ENCODE data around the gene JOSD1. TPM values are rescaled to one million over a fixed set of nuclear protein-coding genes. Genes with fewer than 3 reads are reported as not detected.

Gene JOSD1
- total and polyA plus RNA-seq, 2 of the 4 experiments (the other 2 are of a cell fraction), result 30.2 to 35.8 TPM

- no peak overlapping the region for H3K56ac ChIP-seq (ENCODE audit: extremely low read depth, insufficient read depth, low read length)
- H3K4me1 ChIP-seq (ENCODE audit: control insufficient read depth, insufficient read depth, low read length), result no peaks in the 10 kb centered on the region
- in situ Hi-C loops (cut with MboI; ENCODE audit: low sequenced_read_pairs), result no loop called here
- no peak overlapping the region for H2BK5ac ChIP-seq (ENCODE audit: low read depth, low read length, poor library complexity, severe bottlenecking)
- ChIA-PET POLR2A (ENCODE audit: unreplicated experiment) (no interaction called here), CTCF (no interaction called here)
- H3K79me1 ChIP-seq (ENCODE audit: low read depth in 1 of 2, low read length in 2 of 2), result peaks cover 9 to 40% of the 10 kb centered on the region in 2 experiments; a peak in 1 of 4 replicates
- intact Hi-C loops (cut with micrococcal nuclease), result no loop called here
- H2BK15ac ChIP-seq (ENCODE audit: low read depth, low read length), result no peak overlapping the region
- H2AK5ac ChIP-seq (ENCODE audit: low read depth, low read length), result no peak overlapping the region
- BruUV-seq (replicated peaks), result no TSS peak
- 100% methylated on average over 1 of the region's 10 CpGs; no CpG with 5 or more reads in 1 of the 2 experiments for WGBS, 2 experiments (ENCODE audit: extremely low coverage in 2 of 2, insufficient read length in 1 of 2)
- no peaks in the 10 kb centered on the region for H3K27me3 ChIP-seq (ENCODE audit: control insufficient read depth, insufficient read depth, low read length)
- H3K9me1 ChIP-seq (ENCODE audit: insufficient read depth, low read length), result peaks cover 4% of the 10 kb centered on the region; the same call in 1 of the 2 replicates
- no peak overlapping the region for H4K5ac ChIP-seq (ENCODE audit: low read depth, low read length)
- 0 out of 2 replicates have a peak, but pooled peaks cover 4% of the 10 kb centered on the region for H4K20me1 ChIP-seq (ENCODE audit: insufficient read depth, low read length)
- no peak for ATAC-seq (ENCODE audit: low read depth)
- H3K9ac ChIP-seq (ENCODE audit: low read depth, low read length), result no peak overlapping the region
- H2BK120ac ChIP-seq (ENCODE audit: low read depth, low read length), result no peak overlapping the region
- H2AFZ ChIP-seq (replicated peaks; ENCODE audit: low read length, poor library complexity), result no peak overlapping the region
- dilution Hi-C loops (cut with HindIII; ENCODE audit: low sequenced_read_pairs, unreplicated experiment), result no loop called here
- H4K91ac ChIP-seq (ENCODE audit: insufficient read depth, low read depth, low read length), result no peak overlapping the region
- no peak overlapping the region for H3K4me3 ChIP-seq (ENCODE audit: insufficient read depth, low read depth, low read length)
- H4K8ac ChIP-seq (ENCODE audit: low read depth in 2 of 2, low read length in 2 of 2), result no peak overlapping the region
- H3K4ac ChIP-seq (ENCODE audit: low read depth, low read length), result no peak overlapping the region
- no peak overlapping the region for H3K4me2 ChIP-seq (ENCODE audit: low read depth, low read length)
- H3K23ac ChIP-seq (ENCODE audit: low read depth, low read length), result no peak overlapping the region
- H3K9me3 ChIP-seq (ENCODE audit: control insufficient read depth, insufficient read depth, low read length), result no peaks in the 10 kb centered on the region
- no peak overlapping the region for H3K14ac ChIP-seq (replicated peaks; ENCODE audit: low read depth, low read length)
- TF ChIP-seq FOS (IDR thresholded peaks at IDR 0.05; ENCODE audit: low read depth, low read length), result no peak
- TF ChIP-seq, protein P1, sequence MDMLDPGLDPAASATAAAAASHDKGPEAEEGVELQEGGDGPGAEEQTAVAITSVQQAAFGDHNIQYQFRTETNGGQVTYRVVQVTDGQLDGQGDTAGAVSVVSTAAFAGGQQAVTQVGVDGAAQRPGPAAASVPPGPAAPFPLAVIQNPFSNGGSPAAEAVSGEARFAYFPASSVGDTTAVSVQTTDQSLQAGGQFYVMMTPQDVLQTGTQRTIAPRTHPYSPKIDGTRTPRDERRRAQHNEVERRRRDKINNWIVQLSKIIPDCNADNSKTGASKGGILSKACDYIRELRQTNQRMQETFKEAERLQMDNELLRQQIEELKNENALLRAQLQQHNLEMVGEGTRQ (IDR thresholded peaks at IDR 0.05; ENCODE audit: low read depth, low read length), result no peak
- TF ChIP-seq MAZ (IDR thresholded peaks at IDR 0.05; ENCODE audit: borderline replicate concordance, low read depth, low read length), result no peak
- no peak for TF ChIP-seq MXI1 (IDR thresholded peaks at IDR 0.05; ENCODE audit: borderline replicate concordance, low read depth, low read length)
- no peak for TF ChIP-seq POLR2A (IDR thresholded peaks at IDR 0.05; ENCODE audit: low read depth, low read length)
- TF ChIP-seq MAFK (IDR thresholded peaks at IDR 0.05; ENCODE audit: low read depth, low read length), result no peak
- TF ChIP-seq RCOR1 (IDR thresholded peaks at IDR 0.05; ENCODE audit: insufficient replicate concordance, low read length), result no peak
- no peak for TF ChIP-seq CEBPB (IDR thresholded peaks at IDR 0.05; ENCODE audit: low read depth, low read length)
- TF ChIP-seq NFE2L2 (IDR thresholded peaks at IDR 0.05; ENCODE audit: low read depth, low read length), result no peak
- H3K18ac ChIP-seq (ENCODE audit: low read depth, low read length), result no peak overlapping the region
- no peak overlapping the region for H2BK20ac ChIP-seq (ENCODE audit: low read depth, low read length)
- H3K27ac ChIP-seq (ENCODE audit: insufficient read depth, low read length), result no peak overlapping the region
- DNase-seq, result no peak
- H3K36me3 ChIP-seq (ENCODE audit: control insufficient read depth, insufficient read depth, low read length), result peaks cover 79% of the 10 kb centered on the region
- H2AK9ac ChIP-seq (replicated peaks; ENCODE audit: low read depth, low read length, poor library complexity), result no peak overlapping the region
These were observed 40.8 kb upstream of the JOSD1 start for GRCh38 chr22:38741576-38741975.

All from IMR-90 (cell line).